Endothelial cell of umbilical vein (primary cell): ENCODE results near the gene MINDY4B.

ENCODE experiments used
- EZH2 ChIP-seq: IDR thresholded peaks from 2 replicates; pipeline ENCODE4 v1.6.1; 2012; ENCODE audit warnings: borderline replicate concordance, low read depth, mild to moderate bottlenecking, moderate library complexity, low read length, inconsistent platforms; ENCODE audit not compliant: severe bottlenecking
- POLR2A ChIP-seq: IDR thresholded peaks from 2 replicates; pipeline ENCODE4 v1.6.1; 2012; ENCODE audit warnings: low read depth, mild to moderate bottlenecking, control low read depth, low read length
- POLR2AphosphoS5 ChIP-seq: IDR thresholded peaks from 2 replicates; pipeline ENCODE4 v1.6.1; 2012; ENCODE audit warnings: low read depth, mild to moderate bottlenecking, control low read depth, low read length, moderate library complexity; ENCODE audit not compliant: insufficient read depth
- TF ChIP-seq, protein P1 (sequence below), 2 donors: IDR thresholded peaks; 1 replicate in 1 of 2; 2 replicates in 1 of 2; pipeline ENCODE4 v1.5.1; 2011; ENCODE audit warnings: low read length in 2 of 2, mild to moderate bottlenecking in 2 of 2, moderate library complexity in 2 of 2, control low read depth in 1 of 2, inconsistent platforms in 1 of 2, low read depth in 1 of 2; ENCODE audit not compliant: insufficient read depth in 1 of 2; ENCODE audit errors: extremely low read depth in 1 of 2

DNA sequence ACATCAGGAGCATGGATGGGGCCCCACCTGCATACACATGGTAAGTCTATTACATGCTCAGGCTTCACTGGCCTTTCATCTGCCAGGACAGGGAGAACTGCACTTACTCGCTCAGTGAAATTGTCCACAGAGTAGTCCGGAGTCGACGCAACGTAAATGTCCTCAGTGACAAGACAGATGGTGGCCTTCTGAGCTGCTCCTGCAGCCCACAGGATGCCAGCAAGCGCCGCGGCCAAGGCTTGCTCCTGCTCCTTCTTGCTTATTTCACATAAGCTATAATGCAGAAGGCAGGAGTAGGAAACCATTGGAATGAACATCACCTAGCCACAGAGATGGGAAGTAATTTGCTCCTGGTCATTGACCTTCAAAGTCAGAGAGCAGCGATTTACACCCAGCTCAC, 14.4 kb downstream of the MINDY4B start:
- TF ChIP-seq EZH2 (no peak), POLR2AphosphoS5 (no peak), POLR2A (no peak)
- TF ChIP-seq, protein P1, sequence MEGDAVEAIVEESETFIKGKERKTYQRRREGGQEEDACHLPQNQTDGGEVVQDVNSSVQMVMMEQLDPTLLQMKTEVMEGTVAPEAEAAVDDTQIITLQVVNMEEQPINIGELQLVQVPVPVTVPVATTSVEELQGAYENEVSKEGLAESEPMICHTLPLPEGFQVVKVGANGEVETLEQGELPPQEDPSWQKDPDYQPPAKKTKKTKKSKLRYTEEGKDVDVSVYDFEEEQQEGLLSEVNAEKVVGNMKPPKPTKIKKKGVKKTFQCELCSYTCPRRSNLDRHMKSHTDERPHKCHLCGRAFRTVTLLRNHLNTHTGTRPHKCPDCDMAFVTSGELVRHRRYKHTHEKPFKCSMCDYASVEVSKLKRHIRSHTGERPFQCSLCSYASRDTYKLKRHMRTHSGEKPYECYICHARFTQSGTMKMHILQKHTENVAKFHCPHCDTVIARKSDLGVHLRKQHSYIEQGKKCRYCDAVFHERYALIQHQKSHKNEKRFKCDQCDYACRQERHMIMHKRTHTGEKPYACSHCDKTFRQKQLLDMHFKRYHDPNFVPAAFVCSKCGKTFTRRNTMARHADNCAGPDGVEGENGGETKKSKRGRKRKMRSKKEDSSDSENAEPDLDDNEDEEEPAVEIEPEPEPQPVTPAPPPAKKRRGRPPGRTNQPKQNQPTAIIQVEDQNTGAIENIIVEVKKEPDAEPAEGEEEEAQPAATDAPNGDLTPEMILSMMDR (IDR thresholded peaks at IDR 0.05; ENCODE audit: extremely low read depth in 1 of 2, insufficient read depth in 1 of 2, low read depth in 1 of 2, low read length in 2 of 2) = no peak
